CD4-positive, alpha-beta T cell treated with Interleukin-1 beta for 1 hour (primary cell): ENCODE data around the gene P2RX2.

Experiments used
- DNase-seq, 2 donors: peaks; one replicate each; pipeline ENCODE4 v3.0.0-alpha.2; 2020 to 2022

Gene P2RX2

DNA sequence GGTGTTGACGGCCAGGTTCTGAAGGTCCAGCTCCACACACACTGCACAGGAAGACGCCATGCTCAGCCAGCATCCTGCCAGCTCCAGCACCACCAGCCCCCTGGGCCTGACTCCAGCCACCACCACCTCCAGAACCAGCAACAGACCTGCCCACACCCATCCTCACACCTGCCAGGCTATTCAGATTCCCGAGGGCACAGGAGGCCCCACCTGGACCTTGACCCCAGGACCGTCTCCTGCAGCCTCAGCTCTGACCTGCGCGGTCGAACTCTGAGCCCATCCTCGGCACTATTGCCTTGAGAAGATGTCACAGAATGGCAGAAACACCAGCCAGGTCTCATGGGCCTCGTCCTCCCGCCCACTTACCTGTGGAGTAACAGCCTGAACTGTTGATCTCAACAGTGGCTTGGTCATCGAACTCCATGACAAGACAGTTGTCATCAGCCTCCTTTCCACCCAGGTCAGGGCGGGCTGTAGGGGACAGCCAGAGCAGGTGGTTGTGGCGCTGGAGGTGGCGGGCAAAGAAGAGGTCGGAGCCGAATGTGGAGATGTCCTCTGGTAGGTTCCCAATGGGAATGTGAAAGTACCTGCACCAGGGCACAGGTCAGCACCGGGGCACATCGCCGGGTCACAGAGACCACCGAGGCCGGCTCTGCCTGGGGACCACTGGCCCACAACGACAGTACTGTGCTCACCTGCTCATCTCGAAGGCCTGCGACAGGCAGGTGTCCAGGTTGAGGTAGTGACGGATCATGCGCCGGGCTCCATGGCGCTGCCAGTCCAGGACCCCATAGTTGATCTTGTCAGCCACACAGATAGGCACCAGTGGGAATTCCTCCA lies 23.5 kb downstream of the P2RX2 start:
- DNase-seq: no peak

DNA sequence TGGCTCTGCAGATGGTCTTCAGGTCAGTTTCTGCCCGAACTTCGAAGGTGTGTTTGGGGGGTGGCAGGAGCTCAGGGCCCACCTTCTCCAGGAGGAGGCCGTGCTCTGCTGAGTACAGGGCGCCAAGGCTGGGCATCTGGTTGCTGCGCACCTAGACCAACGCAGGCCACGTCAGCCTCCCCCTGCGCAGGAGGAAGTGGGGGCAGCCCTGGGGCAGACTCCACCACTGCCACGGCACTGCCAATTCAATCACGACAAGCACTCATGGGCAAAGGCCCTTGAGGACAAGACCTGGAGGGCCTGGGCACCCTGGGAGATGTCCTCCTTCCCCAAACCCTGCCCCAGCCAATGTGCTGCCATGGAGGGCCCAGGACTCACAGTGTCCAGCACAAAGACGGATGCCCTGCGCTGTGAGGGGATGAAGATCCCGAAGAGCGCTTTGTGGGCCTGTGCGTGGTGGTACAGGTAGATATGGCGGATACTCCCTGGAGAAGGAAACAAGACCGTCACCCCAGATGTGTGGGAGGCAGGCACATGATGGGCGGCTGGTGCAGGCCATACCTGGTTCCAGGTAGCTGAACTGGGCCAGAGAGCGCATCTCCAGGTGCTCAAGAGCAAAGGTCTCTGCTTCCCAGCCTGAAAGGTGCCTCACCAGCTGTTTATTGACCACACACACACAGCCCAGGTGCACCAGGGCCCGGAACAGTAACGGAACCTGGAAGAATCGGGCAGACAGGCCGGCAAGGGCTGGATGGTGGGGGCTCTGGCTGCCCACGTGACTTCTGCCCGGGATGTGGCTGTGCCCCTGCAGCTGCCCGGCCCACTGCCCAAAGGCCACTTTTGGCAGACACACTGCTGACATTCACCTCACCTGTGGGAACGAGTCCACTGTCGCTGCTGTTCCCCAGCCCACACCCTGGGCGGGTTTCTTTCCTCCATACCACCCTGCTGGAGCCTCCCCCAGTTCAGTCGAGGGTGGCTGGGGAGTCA lies 24.6 kb downstream of the P2RX2 start:
- DNase-seq: no peak

DNA sequence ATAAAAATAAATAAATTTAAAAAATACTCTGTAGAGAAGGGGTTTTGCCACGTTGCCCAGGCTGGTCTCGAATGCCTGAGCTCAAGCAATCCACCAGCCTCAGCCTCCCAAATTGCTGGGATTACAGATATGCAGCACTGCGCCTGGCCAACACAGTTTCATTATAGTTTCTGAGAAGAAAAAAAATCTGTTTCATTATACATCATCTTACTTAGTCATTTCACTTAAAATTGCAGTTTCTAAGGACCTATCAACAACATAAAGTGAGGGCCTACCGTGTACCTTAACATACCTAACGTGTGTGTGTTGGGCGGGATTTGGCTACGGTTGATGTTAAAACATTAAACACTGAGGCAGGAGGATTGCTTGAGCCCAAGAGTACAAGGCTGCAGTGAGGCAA lies 28.3 kb downstream of the P2RX2 start:
- DNase-seq: no peak

DNA sequence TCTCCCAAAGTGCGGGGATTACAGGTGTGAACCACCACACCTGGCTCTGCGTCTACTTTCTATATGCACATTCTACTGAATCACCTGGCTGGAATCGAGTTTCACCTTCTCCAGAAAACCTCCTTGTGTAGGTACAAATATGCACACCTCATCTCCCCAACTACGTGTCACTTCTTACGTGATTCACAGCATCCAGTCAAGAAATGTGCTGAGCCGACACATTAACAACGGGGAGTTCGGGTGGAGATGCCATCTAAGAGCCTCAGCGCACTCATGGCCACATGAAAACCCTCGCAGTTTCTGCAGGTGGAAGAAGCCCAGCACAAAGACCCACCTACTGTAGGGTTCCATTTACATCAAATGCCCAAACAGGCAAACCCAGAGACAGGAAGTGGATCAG lies 29.3 kb downstream of the P2RX2 start:
- DNase-seq: no peak

DNA sequence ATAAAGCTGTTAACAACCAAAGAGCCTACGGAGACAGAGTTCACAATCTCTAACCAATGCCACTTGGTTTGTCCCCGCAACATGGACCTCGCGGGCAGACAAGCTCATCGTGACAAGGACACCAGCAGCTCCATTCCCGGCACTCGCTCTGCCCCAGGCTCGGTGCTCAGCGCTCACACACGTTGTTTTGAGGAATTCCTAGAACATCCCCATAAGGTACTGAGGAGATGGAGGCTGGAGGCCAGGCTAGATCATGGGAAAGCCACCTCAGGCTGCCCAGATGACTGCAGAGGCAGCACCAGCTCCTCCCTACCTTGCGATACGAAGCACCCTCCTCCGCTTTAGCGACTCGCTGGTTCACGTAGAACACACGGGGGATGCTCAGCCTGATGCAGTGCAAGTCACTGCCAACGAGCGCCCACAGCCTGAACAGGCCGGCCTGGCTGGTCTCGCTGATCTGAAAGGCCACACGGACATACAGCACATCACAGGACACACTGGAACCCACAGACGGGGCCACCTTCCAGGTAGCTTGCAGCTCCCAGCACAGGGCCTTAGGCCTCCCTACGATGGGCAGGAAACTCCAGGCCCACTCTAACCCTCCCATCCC lies 30.1 kb downstream of the P2RX2 start:
- DNase-seq: no peak

DNA sequence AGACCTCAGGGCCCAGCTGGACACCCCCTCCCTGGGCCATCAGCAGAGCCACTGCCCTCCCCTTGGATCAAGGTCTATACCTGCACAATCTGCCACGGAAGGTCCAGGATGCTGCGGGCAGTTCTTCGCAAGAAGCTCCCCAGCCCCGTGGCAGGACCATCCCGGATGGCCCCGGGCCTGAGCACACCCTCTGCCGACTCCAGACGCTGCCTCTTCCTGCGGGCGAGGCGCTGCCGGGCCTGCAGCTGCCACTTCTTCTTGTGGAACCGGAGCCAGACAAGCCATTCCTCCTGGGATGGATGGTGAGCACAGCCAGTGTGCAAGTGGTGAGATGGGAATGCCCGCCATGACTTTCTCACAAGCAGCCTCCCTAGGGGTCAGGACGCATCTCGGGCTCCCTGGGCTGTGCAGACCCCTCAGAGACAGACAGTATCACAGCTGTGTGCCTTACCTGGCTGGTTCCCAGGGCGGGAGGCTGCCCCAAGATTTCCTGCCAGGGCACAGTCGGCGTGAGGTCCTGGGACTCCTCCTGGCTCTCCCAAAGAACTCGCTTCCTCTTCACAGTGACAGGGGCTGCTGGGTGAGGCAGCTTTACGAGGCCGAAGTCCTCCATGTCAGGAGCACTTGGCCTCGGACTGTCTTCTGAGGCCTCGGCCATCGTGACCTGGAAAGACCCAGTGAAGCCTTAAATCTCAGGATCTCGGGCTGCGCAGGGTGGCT lies 30.8 kb downstream of the P2RX2 start:
- DNase-seq: no peak

DNA sequence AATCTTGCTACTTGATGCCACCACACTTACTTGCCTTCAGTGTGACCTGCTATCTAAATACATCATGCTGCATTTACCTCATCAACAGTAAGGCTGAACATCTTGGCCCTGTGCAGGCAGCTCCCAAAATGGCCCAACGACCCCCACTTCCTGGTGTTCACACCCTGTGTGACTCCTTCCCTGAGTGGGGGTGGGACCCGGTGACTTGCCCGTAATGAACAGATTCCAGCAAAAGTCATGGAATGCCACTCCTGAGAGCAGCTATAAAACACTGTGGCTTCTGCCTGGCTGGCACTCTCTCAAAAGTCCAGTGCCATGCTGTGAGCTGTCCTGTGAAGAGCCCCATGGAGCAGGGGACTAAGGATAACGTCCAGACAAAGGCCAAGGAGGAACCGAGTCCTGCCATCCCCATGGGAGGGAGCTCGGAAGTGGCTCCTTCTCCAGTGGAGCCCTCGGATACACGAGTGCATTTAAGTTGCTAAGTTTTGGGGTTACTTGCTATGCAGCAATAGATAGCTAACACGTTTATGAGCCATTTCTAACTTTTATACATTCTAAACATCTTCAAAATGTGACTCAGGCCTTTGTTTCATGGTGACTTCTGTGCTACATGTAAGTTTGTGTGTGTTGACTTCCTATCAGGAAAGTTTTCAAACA lies 33.0 kb downstream of the P2RX2 start:
- no peak for DNase-seq

DNA sequence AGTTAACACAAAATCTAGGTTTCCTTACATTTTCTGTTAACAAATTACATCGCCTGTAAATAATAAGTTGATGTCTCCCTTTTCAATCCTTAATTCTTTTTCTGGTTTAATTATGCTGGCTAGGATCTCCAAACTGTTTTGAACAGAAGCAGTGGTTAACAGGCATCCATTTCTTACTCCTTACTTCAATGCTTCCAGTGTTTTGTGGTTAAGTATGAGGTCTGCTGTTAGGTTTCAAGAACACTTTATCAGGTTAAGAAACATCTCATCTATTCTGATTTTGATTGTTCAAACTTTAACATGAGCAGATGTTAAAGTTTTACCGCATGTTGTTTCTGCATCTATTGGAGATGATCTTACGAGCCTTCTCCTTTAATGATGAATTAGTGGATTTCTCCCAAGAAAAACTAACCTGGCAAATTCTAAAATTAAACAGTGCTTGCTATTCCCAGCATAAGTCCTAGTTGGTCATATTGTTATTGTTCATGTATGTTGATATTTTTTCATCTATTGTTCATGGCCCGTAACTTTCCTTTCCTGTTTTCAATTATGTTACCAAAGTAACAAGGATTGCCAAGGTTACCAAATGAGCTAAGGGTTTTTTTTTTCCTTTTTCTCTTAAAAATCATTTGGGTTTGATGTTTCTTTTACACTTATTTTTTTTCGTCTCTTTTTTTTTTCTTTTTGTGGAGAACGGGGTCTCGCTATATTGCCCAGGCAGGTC lies 35.2 kb downstream of the P2RX2 start:
- DNase-seq: no peak

DNA sequence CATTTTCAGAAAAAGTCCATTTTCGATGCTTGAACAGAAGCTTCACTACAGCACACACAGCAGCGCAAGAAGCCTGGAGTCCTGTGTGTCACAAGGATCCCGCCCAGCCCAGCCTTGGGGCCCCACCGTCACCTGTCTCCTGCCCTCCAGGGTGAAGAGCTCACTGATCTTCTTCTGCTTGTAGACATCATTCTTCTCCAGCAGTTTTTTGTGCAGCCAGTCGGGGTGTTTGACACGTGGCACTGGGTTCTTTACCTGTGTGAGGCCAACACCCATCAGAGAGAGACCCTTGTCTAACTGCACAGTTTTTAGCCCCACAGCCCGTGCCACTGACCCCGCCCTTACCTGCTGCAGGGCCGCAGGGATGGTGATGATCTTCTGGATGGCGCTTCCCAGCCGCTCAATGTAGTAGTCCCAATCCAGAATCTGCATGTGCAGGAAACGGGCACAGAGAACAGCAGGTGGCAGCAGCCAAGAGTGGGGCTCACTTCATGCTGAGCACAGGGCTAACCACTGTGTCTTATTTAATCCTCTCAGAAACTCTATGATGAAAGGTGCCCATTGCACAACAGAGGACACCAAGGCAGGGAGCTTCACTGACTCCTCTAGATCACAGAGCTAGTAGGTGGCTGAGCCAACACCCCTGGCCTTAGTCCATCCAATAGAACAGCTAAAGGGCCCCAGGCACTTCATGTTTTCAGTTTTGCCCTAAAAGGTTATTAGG lies 38.6 kb downstream of the P2RX2 start:
- no peak for DNase-seq

DNA sequence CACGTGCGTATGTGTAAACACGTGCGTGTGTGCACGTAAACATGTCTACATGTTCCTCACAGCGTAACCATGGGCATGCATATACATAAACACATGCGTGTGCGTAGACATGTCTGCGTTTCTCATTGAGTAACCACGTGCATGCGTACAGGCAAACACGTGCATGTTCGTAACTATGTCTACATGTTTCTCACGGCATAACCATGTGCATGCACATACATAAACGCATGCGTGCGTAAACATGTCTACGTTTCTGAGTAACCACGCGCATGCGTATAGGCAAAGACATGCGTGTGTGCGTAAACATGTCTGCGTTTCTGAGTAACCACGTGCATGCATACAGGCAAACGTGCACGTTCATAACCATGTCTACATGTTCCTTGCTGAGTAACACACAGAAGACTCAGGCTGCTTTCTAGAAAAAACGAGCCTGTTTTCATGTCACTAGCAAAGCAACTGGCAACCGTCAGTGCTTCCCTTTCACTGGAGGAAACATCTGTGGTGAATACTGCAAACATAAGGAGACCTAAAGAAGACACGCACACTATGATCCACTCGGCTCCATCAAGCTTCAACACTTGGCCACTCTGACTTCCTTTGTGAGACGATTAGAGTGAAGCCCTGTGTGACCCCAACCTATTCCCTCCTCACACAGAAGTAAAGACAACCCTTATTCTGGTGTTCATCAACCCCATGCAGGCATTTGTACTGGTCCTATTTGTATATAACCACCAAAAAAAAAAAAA lies 39.7 kb downstream of the P2RX2 start:
- no peak for DNase-seq

DNA sequence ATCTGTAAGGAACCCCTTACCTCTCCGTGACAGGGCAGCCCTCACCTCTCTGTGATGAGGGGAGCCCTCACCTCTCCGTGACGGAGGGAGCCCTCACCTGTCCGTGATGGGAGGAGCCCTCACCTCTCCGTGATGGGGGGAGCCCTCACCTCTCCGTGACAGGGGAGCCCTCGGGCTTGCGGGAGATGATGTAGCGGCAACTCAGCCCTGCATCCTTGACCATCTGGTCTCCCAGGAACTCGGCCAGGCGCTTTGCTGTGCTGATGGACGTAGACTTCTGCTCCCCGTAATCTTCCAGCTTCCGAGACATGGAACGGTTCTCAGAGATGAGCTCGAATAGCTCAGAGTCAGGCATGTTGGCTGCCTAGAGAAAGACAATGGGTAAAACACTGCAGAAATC lies 40.6 kb downstream of the P2RX2 start:
- no peak for DNase-seq

DNA sequence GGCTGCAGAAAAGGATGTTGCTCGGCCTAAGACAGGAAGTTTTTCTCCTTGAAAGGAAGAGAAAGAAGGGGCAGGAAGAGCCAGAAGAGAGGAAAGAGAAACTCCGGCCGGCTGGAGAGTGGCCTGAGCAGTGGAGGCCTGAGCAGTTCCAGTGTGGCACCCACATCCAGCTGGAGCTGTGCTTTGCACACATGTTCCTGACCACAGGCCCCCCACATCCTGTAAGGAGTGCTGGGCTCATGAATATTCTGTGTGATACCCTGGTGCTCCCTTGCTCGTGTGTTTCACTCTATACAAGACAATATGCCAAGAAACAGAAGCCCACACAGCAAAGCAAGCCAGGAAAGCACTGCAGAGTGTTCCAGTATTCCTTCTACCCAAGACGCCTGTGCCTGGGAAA lies 41.5 kb downstream of the P2RX2 start:
- DNase-seq: no peak

DNA sequence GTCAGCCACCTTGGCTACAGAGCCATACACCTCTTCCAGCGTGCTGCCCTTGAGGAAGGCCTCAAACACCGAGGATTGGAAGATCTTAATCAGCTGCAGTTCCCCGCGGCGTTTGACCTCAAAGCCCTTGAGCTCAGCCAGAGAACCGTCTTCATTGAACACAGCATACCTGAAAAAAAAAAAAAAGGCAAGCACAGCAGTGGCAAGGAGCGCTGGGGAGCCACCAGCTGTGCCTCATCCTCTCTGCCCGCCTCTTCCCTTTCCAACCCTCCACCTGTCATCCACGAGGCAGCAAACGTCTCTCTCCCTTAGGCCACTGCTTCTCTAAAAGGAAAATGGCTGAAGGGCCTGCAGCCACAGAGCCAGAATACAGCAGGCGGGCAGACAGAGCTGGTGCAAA lies 42.4 kb downstream of the P2RX2 start:
- DNase-seq: no peak

DNA sequence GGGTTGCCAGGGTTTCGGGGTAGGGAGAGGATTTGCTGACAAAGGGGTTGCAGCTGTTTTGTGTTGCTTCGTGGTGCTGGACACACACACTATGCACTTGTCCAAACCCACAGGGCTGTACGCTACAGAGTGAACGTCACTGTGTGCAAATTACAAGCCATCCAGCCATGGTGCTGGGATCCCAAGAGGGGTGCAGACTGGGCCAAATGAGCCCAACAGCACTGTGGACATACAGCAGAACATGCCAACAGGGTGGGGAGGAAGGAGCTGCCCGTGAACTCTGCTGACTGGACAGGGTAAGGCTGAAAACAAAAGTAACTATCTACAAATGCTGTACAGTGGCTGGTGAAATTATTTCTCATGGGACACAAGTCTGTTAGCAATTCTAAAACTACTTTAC lies 43.4 kb downstream of the P2RX2 start:
- no peak for DNase-seq

DNA sequence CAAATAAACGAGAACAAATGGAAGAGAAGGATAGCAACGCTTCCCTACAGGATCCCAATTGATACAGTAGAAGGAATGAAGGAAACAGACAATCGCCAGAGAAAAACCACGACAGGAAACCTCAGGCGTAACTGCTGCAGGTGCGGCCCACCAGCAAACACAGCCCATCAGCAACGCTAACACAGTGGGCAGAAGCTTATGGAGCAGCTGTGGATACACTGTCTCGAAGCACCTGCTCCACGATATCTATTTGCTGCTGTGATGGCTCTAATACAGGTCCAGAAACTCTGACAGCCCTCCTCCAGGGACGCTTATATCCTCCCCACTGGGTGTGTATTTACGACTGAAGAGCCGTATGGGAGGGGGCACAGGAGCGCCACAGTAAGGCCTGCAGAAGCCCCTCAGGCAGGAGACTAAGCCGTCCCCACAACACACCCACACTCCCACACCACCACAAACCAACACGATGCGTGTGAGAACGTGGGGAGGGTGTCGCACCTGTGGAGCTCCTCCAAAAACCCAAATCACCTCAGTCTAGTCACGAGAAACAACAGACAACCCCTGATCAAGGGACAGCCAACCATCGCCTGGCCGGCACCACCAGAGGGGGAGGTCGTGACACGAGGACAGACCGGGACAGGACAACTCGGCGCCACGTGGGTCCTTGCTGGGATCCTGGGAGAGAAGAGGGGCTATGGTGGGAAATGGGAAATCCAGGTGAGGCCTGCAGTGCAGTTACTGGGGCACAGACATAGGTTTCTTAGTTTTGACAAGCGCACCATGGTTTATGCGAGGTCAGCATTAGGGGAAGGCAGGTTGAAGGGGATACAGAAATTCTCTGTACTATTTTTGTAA lies 44.6 kb downstream of the P2RX2 start:
- no peak for DNase-seq

DNA sequence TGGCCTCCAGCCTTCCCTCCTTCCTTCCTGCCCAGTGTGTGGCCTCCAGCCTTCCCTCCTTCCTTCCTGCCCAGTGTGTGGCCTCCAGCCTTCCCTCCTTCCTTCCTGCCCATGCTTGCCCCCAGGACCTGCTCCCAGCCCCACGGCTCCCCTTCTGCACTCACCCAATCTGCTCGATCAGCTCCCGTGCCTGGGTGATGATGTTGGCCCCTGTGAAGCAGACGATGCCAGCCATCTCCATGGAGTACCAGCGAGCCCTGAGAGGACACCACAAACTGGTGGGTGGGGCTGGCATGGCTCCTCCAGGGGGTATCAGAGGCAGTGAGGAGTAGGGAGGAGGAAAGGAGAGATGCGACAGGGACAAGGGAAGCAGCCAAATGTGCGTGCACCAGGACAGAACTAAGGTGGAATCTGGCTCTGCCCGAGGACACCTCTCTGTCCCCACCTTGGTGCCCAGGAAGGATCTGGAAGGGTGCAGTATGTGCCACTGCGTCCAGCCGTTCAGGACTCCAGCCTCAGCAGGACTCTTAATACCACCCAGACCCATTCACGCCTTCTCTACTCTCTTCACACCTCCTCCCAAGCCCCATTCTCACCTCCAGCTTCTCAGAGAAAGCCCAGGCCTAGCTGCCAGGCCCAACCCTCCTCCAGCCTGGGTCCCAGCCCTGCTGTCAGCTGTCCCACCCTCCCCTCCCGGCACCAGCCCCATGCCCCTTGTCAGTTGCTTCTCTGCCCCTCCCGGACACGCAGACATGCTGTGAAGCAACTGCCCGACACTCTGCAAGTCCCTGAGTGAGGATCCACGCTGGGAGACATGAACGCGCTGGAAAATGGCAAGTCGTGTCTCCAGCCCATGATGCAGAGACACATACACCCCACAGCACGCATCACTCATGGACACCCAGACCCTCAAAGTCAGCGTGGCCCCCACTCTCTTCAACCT lies 45.9 kb downstream of the P2RX2 start:
- DNase-seq: no peak

DNA sequence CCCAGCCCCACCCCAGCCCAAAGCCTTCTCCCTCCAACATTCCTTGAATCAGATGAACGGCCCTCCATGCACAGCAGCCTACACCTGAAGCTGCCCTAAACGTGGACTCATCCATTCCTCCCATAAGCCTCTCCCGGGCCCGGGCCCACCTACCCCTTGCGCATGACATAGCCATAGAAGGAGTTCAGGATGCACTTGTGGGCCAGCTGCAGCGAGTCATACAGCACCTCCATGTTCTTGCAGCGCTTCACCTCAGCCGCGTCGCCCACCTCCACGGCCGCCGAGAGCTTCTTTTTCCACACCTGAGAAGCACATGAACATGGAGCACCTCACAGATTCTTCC lies 46.5 kb downstream of the P2RX2 start:
- DNase-seq: no peak

DNA sequence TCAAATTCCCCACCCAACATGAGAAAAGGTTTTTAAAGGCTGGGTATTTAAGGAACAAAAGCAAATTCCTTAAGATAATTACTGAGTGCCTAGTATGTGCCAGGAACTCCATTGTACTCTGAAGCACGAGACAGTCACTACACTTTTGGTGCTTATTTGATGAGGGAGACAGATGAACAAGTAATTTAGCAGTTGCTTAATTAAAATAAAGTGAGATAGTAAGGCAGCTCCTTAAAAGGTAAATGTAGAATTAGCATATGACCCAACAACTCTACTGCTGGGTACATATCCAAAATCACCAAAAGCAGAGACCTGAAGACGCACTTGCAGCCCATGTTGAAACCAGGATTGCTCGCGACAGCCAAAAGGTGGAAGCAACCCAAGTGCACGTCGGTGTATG lies 47.2 kb downstream of the P2RX2 start:
- no peak for DNase-seq
